Epithelial cell of esophagus (primary cell): Measurements from ENCODE around the gene CRYBG3.
"Not testable (repeated sequence)": the region's sequence is repeated elsewhere in the genome, so short reads cannot be mapped to it uniquely, and the experiment has no call there.

ENCODE experiments used
- DNase-seq: peaks from one replicate; pipeline ENCODE4 v3.0.0; 2010; ENCODE audit warnings: low read depth
- H3K4me3 ChIP-seq: 2 replicates; pipeline ENCODE4 v1.5.1; 2011; ENCODE audit warnings: mild to moderate bottlenecking, low read length, control low read depth
- TF ChIP-seq, protein P1 (sequence below): IDR thresholded peaks from 2 replicates; pipeline ENCODE4 v1.5.1; 2011; ENCODE audit warnings: low read depth, mild to moderate bottlenecking, low read length, control low read depth, inconsistent platforms; ENCODE audit not compliant: insufficient read depth; ENCODE audit errors: missing control alignments

The CRYBG3 gene

DNA sequence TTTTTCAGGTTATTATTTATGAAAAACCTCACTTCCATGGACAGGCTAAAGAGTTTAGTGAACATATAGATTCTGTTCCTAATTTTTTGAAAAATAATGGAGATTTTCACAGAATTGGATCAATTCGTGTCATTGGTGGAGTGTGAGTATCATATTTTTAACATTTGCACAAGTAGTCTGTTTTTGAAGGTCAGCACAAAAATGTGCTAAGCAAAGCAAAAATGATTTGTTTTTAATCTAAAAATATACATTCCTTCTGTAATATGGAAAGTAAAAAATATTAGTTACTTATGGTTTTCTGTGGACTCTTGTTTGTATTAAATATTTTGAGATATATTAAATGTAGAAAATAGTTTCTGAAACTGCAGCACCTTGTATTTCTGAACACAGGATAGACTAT lies 71.0 kb downstream of the CRYBG3 start:
- no peak overlapping the region for H3K4me3 ChIP-seq
- TF ChIP-seq, protein P1, sequence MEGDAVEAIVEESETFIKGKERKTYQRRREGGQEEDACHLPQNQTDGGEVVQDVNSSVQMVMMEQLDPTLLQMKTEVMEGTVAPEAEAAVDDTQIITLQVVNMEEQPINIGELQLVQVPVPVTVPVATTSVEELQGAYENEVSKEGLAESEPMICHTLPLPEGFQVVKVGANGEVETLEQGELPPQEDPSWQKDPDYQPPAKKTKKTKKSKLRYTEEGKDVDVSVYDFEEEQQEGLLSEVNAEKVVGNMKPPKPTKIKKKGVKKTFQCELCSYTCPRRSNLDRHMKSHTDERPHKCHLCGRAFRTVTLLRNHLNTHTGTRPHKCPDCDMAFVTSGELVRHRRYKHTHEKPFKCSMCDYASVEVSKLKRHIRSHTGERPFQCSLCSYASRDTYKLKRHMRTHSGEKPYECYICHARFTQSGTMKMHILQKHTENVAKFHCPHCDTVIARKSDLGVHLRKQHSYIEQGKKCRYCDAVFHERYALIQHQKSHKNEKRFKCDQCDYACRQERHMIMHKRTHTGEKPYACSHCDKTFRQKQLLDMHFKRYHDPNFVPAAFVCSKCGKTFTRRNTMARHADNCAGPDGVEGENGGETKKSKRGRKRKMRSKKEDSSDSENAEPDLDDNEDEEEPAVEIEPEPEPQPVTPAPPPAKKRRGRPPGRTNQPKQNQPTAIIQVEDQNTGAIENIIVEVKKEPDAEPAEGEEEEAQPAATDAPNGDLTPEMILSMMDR: no peak
- no peak for DNase-seq

DNA sequence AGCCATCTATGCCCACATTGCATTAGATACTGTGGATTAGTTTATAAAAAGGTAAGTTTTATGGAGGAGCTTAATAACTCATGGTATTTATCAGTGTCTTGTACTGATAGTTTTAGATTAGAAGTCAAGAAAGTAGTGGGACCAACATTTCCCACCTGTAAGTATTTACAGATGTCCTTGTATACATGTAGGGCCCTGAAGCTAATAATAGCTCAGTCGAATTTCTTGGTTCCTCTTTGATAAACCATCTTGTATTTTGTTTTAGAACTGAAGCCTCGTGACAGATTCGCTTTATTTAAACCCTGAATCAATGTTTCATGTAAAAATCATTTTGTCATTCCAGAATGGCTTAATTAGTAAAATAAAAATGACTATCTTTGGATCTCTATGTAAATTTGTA lies 73.4 kb downstream of the CRYBG3 start:
- H3K4me3 ChIP-seq: no peak overlapping the region
- TF ChIP-seq, protein P1: no peak
- no peak for DNase-seq

DNA sequence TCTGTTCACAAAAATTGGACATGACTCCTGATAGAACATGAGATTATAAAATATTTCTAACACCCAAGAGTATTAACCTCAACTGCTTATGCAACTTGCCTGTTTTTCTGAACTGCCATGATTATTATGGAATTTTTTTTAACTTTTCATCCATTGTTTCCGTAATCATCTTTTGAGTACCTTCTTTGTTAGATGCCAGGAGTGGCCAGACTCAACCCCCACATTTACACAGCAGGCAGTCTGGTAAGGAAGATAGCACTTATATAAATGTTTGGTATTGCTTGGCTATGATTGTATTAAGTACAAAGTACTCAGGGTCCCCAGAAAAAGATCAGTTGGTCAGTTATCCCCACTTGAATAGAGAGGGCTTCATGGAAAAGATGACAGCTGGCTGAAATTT lies 74.3 kb downstream of the CRYBG3 start:
- TF ChIP-seq, protein P1: no peak
- DNase-seq: no peak
- H3K4me3 ChIP-seq: no peak overlapping the region

DNA sequence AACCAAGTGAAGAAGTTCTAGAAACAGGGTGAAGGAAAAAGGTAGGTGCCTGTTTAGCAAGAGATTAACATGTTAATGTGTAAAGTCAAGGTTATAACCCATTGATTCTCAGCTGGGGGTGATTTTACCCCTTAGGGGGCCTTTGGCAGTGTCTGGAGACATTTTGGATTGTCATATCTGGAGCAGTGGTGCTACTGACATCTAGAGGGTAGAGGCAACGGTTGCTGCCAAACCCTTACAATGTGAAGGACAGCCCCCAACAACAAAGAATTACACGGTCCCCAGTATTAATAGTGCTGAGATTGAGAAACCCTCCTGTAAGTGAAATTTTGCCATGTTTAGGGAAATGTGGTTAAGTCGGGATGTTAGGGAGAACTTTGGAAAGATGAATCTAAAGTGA lies 74.7 kb downstream of the CRYBG3 start:
- DNase-seq: no peak
- H3K4me3 ChIP-seq: no peak overlapping the region
- TF ChIP-seq, protein P1: no peak

DNA sequence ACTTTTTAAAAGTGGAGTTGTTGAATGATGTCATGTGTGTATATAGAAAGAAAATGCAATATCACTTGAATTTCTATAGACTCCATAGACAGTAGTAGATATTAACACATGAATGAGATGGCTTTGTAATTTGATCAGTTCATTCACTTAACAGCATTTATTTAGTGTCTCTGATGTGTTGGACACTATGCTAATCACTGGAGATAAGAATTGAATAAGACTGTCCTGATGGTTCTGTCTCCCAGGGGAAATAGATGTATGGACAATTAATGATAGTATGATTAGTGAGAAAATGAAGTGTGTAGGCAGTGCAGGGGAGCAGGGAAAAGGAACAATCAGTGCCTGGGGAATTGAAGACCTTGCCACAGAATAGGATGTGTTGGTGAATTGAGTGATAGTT lies 77.5 kb downstream of the CRYBG3 start:
- no peak for DNase-seq
- no peak overlapping the region for H3K4me3 ChIP-seq
- TF ChIP-seq, protein P1: no peak

DNA sequence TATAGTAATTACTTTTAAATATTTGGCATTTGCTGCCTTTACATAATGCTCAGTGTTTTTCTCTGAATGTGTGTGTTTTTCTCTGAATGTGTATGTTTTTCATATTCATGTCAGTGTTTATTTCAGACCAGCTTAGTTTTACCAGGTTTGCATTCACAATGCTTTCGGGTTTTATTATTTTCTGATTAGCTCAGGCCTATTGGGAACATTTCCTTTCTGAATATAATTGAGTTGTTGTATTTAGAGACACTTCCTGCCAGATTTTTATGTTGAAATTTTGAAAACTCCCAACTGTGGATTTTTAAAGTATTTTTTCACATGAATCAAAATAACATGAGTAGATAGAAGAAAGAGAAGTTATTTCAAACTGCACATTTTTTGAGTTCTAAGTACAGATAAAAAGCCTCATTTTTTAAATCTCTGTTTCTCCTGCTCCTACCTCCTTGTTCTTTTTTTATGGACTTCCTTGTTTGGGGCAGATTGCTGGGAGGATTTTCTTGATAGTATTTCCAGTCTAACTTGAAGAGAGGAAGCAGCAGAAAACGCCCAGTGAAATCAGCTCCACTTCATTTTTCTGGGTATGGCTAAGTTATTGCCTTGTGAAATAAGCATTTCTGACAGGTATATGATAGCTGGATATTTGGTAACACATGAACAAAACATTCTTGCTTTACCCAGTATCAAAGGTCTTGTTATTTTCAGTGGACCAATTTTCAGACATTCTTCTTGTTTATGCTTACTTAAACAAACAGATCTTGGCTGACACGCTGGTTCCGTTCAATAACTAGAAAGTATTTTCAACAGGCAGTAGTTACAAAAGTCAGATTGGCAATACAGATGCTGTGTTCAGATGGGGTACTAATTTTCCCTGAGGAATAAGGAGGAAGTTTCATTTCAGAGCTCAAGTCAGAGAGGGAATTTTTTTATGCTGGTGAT lies 79.8 kb downstream of the CRYBG3 start:
- DNase-seq: peak; percentile 64
- TF ChIP-seq, protein P1: no peak
- H3K4me3 ChIP-seq: no peak overlapping the region

DNA sequence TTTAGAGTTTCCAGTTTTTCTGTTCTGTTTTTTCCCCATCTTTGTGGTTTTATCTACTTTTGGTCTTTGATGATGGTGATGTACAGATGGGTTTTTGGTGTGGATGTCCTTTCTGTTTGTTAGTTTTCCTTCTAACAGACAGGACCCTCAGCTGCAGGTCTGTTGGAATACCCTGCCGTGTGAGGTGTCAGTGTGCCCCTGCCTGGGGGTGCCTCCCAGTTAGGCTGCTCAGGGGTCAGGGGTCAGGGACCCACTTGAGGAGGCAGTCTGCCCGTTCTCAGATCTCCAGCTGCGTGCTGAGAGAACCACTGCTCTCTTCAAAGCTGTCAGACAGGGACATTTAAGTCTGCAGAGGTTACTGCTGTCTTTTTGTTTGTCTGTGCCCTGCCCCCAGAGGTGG lies 88.0 kb downstream of the CRYBG3 start:
- DNase-seq, H3K4me3 ChIP-seq: not testable (repeated sequence)

DNA sequence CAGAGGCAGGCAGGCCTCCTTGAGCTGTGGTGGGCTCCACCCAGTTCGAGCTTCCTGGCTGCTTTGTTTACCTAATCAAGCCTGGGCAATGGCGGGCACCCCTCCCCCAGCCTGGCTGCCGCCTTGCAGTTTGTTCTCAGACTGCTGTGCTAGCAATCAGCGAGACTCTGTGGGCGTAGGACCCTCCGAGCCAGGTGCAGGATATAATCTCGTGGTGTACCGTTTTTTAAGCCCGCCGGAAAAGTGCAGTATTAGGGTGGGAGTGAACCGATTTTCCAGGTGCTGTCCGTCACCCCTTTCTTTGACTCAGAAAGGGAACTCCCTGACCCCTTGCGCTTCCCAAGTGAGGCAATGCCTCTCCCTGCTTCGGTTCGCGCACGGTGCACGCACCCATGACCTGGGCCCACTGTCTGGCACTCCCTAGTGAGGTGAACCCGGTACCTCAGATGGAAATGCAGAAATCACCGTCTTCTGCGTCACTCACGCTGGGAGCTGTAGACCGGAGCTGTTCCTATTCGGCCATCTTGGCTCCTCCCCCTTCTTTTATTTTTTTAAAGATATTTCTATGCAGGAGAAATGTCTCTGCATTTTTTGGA lies 88.5 kb downstream of the CRYBG3 start:
- DNase-seq, H3K4me3 ChIP-seq: not testable (repeated sequence)
